Measurements from ENCODE around the gene GABBR2.

DNA sequence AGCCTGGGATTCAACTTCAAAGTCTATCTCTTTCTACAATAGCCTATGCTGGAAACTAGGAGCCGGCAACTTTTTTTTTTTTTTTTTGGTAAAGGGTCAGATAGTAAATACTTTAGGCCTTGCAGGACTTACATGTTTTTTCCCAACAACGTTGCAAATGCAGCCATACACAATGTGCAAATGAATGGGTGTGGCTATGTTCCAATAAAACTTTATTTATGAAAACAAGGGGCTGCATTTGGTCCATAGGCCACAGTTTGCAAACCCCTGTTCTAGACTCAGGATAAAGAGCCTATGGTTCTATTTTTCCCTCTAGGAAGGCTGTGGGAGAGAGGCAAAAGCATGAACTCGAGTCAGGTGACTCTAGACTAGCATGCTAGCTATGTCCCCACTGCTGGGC is 189.1 kb downstream of the GABBR2 start:
- TF ChIP-seq USF2 (IDR thresholded peaks at IDR 0.05; ENCODE audit: low read length) (no peak), MAFK (IDR thresholded peaks at IDR 0.05; ENCODE audit: low read depth, low read length) (no peak), MAX (IDR thresholded peaks at IDR 0.05) (no peak), POLR2A (IDR thresholded peaks at IDR 0.05; ENCODE audit: control extremely low read depth in 1 of 2, low read depth in 2 of 2, low read length in 2 of 2) (no peak), TBP (IDR thresholded peaks at IDR 0.05; ENCODE audit: low read depth, low read length) (no peak), POLR2AphosphoS5 (IDR thresholded peaks at IDR 0.05; ENCODE audit: low read depth, low read length) (no peak)
- TF ChIP-seq, protein P1, sequence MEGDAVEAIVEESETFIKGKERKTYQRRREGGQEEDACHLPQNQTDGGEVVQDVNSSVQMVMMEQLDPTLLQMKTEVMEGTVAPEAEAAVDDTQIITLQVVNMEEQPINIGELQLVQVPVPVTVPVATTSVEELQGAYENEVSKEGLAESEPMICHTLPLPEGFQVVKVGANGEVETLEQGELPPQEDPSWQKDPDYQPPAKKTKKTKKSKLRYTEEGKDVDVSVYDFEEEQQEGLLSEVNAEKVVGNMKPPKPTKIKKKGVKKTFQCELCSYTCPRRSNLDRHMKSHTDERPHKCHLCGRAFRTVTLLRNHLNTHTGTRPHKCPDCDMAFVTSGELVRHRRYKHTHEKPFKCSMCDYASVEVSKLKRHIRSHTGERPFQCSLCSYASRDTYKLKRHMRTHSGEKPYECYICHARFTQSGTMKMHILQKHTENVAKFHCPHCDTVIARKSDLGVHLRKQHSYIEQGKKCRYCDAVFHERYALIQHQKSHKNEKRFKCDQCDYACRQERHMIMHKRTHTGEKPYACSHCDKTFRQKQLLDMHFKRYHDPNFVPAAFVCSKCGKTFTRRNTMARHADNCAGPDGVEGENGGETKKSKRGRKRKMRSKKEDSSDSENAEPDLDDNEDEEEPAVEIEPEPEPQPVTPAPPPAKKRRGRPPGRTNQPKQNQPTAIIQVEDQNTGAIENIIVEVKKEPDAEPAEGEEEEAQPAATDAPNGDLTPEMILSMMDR (IDR thresholded peaks at IDR 0.05; ENCODE audit: control extremely low read depth in 1 of 3, insufficient read depth in 1 of 3, low read depth in 1 of 3, low read length in 3 of 3), result no peak

All from H1 (cell line).